ENCODE results near the gene AK1.

AK1 gene

GRCh38 chr9:127856094-127856728, 21.3 kb downstream of the AK1 start:
- Histone ChIP-seq H4K20me1 (ENCODE audit: insufficient read depth, low read length) (no peaks in the 10 kb centered on the region), H3K4me1 (ENCODE audit: insufficient read depth, low read length, severe bottlenecking) (no peaks in the 10 kb centered on the region), H3K79me2 (ENCODE audit: insufficient read depth, low read length) (no peaks in the 10 kb centered on the region), H3K4me3 (ENCODE audit: low read depth, low read length, poor library complexity, severe bottlenecking) (no peak overlapping the region), H3K36me3 (ENCODE audit: insufficient read depth, low read length) (no peaks in the 10 kb centered on the region), H3K4me2 (ENCODE audit: low read length) (no peak overlapping the region), H3K9me2 (ENCODE audit: low read depth, low read length) (no peaks in the 10 kb centered on the region), H2AFZ (ENCODE audit: low read length) (no peak overlapping the region), H3K9ac (ENCODE audit: low read length) (no peak overlapping the region), H3K27me3 (ENCODE audit: insufficient read depth, low read length) (peaks cover 3% of the 10 kb centered on the region), H3K9me3 (ENCODE audit: low read length) (no peaks in the 10 kb centered on the region), H3K27ac (ENCODE audit: low read depth, low read length, poor library complexity, severe bottlenecking) (no peak overlapping the region), H3F3A (ENCODE audit: insufficient read depth, low read length) (no peaks in the 10 kb centered on the region)
- no peak for TF ChIP-seq EZH2 (IDR thresholded peaks at IDR 0.05; ENCODE audit: borderline replicate concordance, low read length)

- Histone ChIP-seq H3K79me2 (ENCODE audit: insufficient read depth, low read length) (no peaks in the 10 kb centered on the region), H3K4me3 (ENCODE audit: low read depth, low read length, poor library complexity, severe bottlenecking) (no peak overlapping the region), H3K4me1 (ENCODE audit: insufficient read depth, low read length, severe bottlenecking) (no peaks in the 10 kb centered on the region), H2AFZ (ENCODE audit: low read length) (no peak overlapping the region), H3K27ac (ENCODE audit: low read depth, low read length, poor library complexity, severe bottlenecking) (no peak overlapping the region), H3K9me2 (ENCODE audit: low read depth, low read length) (no peaks in the 10 kb centered on the region), H3K27me3 (ENCODE audit: insufficient read depth, low read length) (peaks cover 3% of the 10 kb centered on the region), H3K4me2 (ENCODE audit: low read length) (no peak overlapping the region), H3K9me3 (ENCODE audit: low read length) (no peaks in the 10 kb centered on the region), H3K9ac (ENCODE audit: low read length) (no peak overlapping the region), H4K20me1 (ENCODE audit: insufficient read depth, low read length) (no peaks in the 10 kb centered on the region), H3F3A (ENCODE audit: insufficient read depth, low read length) (no peaks in the 10 kb centered on the region), H3K36me3 (ENCODE audit: insufficient read depth, low read length) (no peaks in the 10 kb centered on the region)
- no peak for TF ChIP-seq CTCF (IDR thresholded peaks at IDR 0.05; ENCODE audit: low read length)
- TF ChIP-seq EZH2 (IDR thresholded peaks at IDR 0.05; ENCODE audit: borderline replicate concordance, low read length): no peak
These were observed 22.0 kb downstream of the AK1 start for GRCh38 chr9:127855522-127855921.

- Histone ChIP-seq H3K4me3 (ENCODE audit: low read depth, low read length, poor library complexity, severe bottlenecking) (no peak overlapping the region), H3K4me2 (ENCODE audit: low read length) (no peak overlapping the region), H3K27me3 (ENCODE audit: insufficient read depth, low read length) (peaks cover 3% of the 10 kb centered on the region), H3K4me1 (ENCODE audit: insufficient read depth, low read length, severe bottlenecking) (no peaks in the 10 kb centered on the region), H3K9ac (ENCODE audit: low read length) (no peak overlapping the region), H3K36me3 (ENCODE audit: insufficient read depth, low read length) (peaks cover under 1% of the 10 kb centered on the region; the same call in 1 of the 2 replicates), H3K79me2 (ENCODE audit: insufficient read depth, low read length) (no peaks in the 10 kb centered on the region), H4K20me1 (ENCODE audit: insufficient read depth, low read length) (no peaks in the 10 kb centered on the region), H3K9me2 (ENCODE audit: low read depth, low read length) (no peaks in the 10 kb centered on the region), H3K9me3 (ENCODE audit: low read length) (0 out of 2 replicates have a peak, but pooled peaks cover 1% of the 10 kb centered on the region), H3F3A (ENCODE audit: insufficient read depth, low read length) (no peaks in the 10 kb centered on the region), H3K27ac (ENCODE audit: low read depth, low read length, poor library complexity, severe bottlenecking) (no peak overlapping the region), H2AFZ (ENCODE audit: low read length) (no peak overlapping the region)
- TF ChIP-seq CTCF (IDR thresholded peaks at IDR 0.05; ENCODE audit: low read length) (no peak), EZH2 (IDR thresholded peaks at IDR 0.05; ENCODE audit: borderline replicate concordance, low read length) (no peak)
These were observed 22.5 kb downstream of the AK1 start for GRCh38 chr9:127854960-127855359.

Data from OCI-LY1 (cell line).